Bone marrow (tissue), 2 donors: Measurements from ENCODE around the gene DMBT1.
A peak's percentile ranks its signal among the peaks of the same experiment; 100 is the strongest.

Experiments
- DNase-seq, 2 donors: peaks; one replicate each; lab custom pipeline; 2025; lab: John Stamatoyannopoulos, UW

DMBT1 gene

DNA sequence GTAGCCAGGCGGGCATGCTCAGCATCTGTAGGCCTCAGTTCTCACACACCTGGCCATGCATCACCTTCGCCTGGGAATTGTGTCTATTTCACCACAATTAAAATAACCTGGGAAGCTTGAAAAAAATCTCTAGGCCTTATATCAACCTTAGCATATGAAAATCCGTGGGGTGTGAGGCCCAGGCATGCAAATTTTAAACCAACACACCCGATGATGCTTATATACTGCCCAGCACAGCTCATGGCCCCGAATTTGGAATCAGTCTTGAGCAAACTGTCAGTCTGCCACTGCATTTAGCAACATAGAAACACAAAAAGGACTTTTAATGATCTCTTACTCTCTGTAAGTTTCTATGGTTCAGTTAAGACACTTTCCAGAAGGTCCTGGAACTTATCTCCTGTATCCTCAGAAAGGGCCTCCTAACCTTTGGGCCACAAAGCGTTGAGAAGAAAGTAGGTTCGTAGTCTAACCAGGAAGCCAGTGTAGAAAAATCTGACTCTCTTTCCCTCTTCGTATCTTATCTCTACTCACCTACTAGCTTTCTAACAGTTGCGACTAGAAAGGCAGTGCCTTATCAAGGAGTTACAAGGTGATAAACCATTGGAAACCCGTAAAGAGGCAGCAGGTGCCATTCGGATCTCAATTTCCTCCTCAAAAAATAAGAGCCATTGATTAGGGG lies 12.0 kb upstream of the DMBT1 start:
- DNase-seq = no peak

DNA sequence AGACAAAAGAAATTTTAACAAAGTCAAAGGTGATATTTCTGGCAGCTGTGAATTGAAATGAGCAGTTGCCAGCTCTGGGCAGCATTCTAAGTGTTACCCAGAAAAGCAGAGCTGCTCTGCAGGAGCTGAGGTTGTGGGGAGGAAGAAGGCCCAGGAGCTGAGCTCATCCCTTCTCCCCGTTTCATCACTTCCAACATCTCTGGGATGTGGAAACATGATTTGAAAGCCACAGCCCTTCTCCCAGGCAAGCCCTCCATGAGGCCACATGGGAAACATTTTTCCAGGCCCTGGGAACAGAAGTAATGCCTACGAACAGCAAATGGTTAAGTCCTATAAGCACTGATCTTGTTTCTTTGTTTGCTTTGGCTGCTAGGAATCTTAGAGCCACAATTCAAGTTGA lies 10.9 kb upstream of the DMBT1 start:
- no peak for DNase-seq

DNA sequence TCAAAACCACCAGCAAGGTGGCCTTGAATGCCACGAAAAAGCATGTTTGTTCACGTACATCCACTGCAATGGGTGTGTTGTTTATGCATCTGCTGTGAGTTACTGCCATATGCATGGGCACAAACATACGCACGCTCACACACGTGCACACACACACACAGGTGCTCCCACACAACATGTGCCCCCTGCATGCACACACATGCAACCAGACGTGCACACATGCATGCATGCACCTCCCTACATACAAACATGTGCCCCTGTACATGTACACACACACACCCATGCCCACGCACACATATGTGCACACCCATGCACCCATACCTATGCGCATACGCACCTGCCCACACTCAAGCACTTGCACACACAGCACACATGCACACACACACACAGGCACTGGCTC lies 10.1 kb upstream of the DMBT1 start:
- no peak for DNase-seq

DNA sequence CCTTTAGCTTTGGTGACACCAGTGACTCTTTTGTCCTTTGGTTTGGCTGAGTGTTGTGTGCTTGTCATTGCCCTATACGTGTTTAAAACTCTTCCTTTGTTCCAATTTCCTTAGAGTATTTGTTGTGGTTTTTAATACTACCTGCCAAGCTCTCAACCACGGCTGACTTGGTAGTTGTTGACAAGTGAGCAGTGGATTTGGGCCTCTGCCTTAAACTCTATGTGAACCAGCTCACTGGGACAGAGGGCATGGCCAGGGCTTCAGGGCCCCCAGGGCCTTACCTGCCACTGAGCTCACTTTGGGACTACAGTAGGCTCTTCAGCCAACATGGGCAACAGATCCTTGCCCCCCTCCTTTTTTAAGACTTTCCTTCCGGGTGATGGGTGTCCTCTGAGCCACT lies 9.6 kb upstream of the DMBT1 start:
- no peak for DNase-seq

DNA sequence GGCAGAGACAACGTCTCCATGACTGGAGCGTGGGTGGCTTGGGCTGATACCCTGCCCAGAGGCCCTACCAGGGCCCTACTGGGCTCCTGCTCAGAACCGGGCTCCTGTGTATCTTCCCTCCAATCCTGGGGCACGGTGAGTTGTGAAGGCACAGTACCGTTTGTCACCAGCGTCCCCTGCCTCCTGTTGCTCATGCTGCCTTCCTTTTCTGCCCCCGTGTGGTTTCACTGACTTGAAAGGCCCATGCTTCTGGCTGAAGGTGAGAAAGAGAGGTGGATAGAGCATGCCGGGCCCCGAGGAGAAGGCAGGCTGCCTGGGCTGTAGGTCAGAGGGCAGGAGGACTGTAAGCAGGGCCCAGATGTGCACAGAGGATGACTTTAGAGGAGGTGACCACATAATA lies 9.1 kb upstream of the DMBT1 start:
- DNase-seq = no peak

DNA sequence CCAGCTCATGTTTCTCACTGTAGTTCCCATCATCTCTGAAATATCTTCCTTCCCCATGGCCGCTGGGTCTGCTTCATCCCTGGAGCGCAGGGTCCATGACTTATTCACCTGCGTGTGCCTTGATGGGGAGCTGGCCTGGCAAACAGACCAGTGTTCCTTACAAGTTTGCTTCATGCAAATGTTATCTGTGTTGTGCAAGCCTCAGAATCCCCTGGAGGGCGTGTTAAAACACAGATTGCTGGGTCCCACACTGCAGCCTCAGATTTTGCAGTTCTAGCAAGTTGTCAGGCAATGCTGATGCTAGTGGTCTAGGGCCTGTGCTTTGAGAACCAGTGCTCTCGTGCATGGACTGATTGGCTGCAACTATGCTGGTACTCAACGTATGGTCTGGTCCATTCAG lies 7.2 kb upstream of the DMBT1 start:
- no peak for DNase-seq

DNA sequence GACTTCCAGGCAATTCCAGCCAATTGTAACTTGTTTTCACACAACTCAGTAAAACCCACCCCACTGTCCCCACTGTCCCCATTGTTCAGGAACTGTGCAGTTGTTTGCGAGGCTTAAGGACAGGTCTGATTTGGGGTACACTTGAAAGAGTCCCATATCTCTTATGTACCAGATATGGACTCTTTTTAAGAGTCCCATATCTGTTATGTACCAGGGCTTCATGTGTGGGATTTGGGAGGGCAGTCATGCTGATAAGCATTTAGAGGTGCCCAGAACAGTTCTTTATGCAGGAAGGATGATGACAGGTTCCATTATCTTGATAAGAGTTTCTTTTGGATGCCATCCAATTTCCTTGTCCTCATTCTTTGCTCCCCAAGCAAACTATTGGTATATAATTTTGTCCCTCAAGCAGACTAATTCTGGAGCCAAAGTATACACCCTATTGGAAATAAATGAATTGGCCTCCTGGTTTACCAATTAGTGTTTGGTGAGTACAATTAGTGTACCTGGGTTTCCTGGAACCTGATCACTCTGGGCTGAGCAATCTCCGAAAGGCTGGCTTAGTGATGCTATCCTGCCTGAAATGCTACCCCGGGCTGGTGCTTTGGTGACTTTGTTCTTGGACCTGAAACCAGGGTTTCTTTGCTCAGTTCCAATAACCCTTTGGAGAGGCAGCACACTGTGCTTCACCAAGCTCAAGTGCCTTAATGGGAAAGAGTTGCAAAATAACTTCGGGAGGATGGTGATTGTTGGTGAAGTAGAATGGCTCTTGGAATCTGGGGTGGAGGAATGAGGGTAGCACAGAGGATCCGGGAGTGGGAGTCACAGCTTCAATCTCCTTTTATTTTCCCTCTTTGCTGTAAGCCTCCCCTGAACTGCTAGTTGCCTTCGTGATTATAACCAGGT lies 6.2 kb upstream of the DMBT1 start:
- no peak for DNase-seq

DNA sequence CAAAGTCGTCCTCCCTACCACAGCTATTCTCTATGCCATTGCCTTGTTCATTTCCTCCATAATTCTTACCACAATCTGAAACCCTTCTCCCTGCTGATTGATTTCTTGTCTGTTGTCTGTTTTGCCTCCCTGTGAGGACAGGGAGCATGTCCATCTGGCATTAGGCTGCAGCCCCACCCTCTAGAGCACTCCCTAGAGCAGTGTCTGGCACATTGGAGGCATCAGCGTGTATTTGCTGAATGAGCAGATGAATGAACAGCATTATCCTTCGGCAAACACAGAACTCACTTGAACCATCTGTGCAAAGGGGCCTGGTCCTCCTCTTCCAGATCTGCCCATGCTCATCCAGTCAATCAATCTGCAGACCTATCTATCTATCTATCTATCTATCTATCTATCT lies 5.1 kb upstream of the DMBT1 start:
- no peak for DNase-seq

DNA sequence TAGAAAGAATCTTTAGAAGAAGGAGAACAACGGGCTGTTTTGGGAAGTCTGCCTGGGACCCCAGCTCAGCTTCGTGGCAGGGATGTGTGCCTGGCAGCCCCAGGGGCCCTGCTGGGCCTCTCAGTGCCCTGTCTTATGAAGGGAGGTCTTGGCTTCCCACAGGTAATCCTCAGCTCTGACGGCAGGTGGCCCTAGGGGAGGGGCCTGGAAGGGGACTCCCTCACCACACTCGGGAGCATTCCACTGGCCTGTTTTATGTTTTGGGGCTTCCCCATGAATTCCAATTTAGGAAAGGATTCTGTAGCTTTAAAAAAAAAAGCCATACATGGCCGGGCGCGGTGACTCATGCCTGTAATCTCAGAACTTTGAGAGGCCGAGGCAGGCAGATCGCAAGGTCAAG lies 3.0 kb upstream of the DMBT1 start:
- no peak for DNase-seq

DNA sequence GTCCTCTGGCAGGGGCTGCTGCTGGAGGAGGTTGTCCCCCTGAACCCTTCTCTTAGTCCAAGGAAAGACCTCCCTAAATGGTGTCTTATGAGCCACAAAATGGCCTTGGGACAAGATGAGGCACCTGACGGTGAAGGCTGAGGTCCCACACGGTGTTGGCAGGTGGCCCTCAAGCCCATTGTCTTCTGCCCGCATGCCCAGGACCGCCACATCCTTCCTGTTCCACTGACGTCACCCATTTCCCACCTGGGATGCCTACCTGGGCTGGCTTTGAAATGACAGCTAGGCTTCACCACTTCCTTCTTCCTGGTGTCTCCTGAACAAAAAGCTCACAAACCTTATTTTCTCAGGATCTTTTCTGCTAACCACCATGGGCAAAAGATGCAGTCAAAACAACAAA lies 2.1 kb upstream of the DMBT1 start:
- no peak for DNase-seq

DNA sequence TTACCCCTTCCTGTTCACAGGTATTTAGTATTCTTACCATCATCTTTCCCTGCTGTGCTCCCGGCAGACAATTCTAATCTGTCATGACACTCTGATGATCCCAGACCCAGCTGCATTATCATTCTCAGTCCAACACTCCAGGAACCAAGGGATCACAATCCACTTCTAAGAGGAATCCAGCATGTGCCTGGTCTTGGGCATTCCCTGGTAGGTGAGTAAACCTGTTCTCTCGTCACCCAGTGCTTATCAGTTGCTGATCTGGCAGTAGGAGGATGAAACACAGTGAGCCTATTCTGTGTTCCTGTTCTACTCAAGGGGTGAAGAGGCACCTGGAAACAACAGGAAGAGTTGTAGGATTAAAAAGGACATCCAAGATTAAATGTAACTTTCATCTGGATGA lies 1.3 kb upstream of the DMBT1 start:
- DNase-seq = no peak

DNA sequence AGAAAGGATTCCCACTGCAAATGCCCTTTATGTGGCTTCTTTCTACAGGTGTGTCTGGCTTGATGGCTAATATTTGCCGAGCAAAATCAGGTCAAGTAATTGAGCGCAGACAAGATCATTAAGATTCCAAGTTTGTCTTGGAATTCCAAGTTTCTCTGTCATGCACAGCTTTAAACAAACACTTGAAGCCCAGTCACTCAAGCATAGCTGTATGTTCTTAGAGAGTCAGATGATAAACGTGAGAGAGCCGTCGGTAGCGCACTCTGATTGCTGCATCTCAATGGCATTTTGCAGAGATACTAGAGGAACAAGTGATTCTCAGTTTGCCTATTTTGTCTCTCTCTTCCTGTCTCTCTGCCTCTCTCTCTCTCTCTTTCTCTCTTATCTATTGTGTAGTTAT lies 658 bp downstream of the DMBT1 start:
- no peak for DNase-seq

DNA sequence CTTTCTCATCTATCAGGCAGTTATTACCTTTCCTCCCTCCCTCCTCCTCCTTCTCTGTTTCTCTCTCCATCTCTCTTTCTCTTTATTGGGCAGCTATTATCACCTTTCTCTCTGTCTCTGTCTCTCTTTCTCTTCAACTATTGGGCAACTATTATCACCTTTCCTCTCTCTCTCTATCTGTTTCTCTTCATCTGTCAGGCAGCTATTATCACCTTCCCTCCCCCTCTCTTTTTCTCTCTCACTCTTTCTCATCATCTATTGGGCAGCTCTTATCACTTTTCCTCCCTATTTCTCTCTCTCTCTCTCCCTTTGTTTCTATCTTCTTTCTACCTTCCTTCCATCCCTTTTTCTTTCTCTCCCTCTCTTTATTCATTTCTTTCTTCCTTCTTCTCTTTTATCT lies 1.2 kb downstream of the DMBT1 start:
- no peak for DNase-seq

DNA sequence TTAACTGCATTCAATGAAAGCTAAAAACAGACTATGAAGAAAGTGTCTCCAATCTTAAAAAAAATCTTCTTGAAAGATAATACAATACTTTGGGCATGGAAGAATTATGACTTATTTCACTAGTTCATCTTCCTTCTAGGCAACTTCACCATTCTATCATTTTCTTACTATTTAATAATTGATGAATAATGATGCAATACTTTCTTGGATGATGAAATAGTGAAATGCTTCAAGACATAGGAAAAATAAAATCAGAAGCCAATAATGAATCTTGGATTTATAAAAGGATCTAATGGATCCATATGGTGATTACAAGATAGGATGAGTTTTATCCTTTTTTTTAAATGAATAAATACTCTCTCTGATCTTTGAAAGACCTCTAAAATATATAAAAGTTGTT lies 4.4 kb downstream of the DMBT1 start:
- no peak for DNase-seq

DNA sequence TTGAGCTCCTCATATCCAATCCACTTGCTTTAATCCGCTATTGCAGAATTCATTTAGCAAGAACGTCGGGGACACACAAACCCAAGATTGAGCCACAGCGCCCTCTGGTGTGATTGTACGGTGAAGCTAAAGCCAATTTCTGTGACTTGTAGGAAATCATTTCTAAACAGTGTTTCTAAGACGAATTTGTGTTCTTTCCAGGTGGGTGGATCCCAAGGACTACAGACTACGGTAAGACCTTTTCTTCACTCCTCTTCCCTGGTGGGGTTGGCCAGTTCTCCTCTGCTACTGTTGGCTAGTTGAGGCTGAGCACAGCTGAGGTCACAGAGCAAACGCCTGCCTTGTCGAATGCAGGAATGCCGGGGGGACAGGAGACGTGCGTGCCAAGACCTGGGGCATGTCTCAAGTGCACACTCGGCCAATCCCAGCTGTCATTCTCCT lies 5.2 kb downstream of the DMBT1 start:
- DNase-seq = peak in 1 of 2 donors; percentile 2

DNA sequence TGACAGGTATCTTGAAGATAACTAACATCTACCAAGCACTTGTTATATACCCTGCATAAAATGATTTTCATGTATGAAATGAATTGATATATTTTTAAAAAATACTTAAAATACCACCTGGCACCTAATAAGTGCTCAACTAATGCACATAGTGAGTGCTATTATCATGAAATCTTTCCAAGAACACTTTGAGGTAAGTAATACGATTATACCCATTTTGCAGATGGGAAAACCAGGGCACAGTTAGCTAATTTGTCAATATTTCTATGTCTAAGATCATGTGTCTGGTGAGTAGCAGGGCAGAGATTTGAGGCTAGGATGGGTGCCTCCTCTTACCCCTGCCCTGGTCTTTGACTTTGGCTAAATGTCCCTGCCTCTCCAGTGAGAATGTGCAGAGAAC lies 6.1 kb downstream of the DMBT1 start:
- DNase-seq = no peak

DNA sequence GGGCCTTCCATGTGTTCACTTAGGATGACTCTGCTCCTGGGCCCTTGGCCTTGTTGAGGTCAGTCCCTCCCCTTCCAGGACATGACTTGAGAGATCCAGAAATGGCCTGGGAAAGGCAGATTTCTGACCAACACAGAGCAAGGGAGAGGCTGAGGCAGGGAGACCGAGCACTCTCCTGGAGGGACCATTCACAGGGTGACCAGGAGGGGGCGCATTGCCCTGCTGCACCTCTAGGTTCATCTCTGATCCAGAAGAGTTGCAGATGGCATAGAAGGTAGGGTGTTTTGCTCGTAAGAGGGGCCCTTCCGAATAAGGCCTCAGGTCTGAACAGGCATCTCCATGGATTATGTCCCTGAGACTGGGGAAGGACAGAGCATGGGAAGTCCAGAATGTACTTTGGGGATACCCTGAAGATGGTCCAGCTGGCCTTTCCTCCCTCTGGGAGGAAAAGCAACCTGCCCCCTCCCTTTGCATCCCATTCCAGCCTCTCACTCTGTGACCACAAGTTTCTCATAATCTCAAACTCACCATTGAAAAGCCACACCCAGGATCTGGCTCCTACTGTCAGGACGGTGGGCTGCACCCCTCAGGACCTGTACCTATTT lies 6.6 kb downstream of the DMBT1 start:
- DNase-seq = no peak

DNA sequence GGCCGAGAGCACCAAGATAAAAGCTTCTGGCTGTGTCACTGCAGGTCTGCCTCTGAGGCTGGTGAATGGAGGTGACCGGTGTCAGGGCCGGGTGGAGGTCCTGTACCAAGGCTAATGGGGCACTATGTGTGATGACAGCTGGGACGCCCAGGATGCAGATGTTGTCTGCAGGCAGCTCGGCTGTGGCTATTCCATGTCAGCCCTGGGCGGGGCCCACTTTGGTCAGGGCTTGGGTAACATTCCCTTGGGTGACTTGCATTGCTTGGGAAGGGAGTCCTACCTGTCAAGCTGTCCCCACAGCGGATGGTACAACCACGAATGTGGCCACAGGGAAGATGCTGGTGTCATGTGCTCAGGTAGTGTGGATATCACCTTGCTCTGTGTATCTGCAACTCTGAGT lies 8.0 kb downstream of the DMBT1 start:
- no peak for DNase-seq

DNA sequence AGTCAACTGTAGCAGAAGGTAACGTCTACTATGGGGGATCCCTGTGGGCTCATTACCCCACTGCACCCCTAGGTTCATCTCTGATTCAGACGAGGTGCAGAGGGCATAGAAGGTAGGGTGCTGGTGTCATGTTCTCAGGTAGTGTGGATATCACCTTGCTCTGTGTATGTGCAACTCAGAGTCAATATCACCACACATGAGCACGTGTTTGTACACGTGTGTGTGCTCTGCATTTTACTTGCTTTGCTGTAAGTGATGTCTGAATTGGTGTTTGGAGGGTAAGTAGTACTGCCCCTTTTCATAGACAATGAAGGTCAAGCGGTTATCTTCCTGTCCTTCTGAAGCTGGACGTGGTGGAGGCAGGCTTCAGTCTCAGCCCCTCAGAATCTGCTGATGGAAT lies 10.4 kb downstream of the DMBT1 start:
- no peak for DNase-seq

DNA sequence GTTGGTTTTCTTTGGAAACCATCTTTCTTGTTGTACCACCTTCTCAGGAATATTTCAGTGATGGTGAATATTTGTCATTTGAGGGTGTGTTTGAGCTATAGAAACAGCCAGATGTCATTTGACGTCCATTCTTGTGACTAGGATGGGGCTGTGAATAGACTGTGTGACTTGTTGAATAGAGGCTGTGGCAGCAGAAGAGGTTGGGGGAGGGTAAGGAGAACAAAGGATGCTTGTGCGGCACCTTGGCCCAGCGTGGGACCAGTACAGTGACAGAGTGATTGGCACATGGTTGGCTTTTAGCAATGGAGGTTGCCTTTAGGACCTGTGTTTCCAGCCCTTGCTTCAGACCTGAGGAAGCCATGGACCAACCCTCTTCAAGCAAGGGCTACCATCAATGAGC lies 11.3 kb downstream of the DMBT1 start:
- no peak for DNase-seq

DNA sequence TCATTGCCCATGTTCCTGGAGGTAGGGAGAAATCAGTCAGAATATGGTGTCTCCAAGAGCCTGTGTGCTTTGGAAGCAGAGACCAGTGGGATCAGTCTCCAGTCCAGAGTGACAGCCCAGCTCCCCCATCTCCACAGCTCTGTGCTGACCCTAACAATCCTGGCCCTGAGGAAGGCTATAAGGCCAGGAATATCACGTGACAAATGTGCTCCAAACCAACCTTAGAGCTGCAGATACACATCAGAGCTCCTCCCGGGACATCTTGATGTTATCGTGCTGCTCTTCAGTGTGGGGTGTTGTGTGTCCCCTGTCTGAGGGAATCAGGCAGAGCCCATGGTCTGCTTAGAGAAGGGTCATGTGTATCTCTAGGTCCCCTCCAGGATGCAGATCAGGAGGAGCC lies 15.2 kb downstream of the DMBT1 start:
- no peak for DNase-seq

DNA sequence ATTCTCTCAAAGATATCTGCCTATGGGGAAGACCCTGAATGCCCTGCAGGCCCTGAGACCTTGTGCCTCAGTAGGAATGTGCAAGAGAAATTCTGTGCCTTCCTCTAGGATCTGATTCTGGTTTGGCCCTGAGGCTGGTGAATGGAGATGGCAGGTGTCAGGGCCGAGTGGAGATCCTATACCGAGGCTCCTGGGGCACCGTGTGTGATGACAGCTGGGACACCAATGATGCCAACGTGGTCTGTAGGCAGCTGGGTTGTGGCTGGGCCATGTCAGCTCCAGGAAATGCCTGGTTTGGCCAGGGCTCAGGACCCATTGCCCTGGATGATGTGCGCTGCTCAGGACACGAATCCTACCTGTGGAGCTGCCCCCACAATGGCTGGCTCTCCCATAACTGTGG lies 15.7 kb downstream of the DMBT1 start:
- no peak for DNase-seq

DNA sequence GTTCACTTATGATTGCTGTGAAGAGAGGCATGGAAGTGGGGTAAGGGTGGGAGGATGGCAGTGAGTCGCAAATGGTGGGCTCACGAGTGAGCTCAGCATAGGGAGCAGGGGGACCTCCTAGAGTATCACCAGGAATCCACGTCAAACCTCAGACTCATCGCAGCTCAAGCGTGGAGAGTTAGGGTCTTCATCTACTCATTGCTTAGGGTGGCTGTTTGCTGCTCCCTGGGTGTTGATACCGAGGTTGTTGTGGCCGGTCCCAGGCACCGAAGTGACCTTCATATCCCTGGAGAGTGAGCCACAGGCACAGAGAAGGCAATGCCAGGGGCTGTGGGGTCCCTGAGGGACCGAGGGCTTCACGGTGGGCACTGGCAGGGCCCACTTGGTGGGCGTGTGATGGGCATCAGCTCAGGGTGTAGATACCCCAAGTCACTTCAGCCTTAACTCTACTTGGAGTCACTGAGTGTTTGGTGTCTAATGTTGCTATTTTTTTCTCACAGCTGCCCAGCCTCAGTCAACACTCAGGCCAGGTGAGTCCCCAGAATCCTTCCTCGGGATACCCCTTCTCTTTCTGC lies 16.8 kb downstream of the DMBT1 start:
- no peak for DNase-seq
